H1 (cell line): ENCODE results near the gene ZNF229. TPM values are rescaled to one million over a fixed set of nuclear protein-coding genes. Genes with fewer than 3 reads are reported as not detected.

Source experiments
- ASH2L ChIP-seq: fragments of 200-600, 300-600 bp; sonication (generic); IDR thresholded peaks from one replicate; pipeline ENCODE4 v1.7.1; 2017; ENCODE audit warnings: low read length
- ATF3 ChIP-seq: IDR thresholded peaks from 2 replicates; pipeline ENCODE4 v1.6.1; 2011; ENCODE audit warnings: low read depth, mild to moderate bottlenecking, low read length; ENCODE audit not compliant: insufficient read depth
- BCL11A ChIP-seq, 2 experiments: IDR thresholded peaks; one replicate each; pipeline ENCODE4 v1.6.1; 2011; ENCODE audit warnings: low read depth in 2 of 2, low read length in 2 of 2, mild to moderate bottlenecking in 2 of 2
- CBX5 ChIP-seq: fragments of 300-800, 300-1000 bp; sonication (generic); IDR thresholded peaks from 2 replicates; pipeline ENCODE4 v1.7.1; 2016; ENCODE audit warnings: antibody characterized with exemption, low read length, low read depth
- CEBPB ChIP-seq: IDR thresholded peaks from 2 replicates; pipeline ENCODE4 v1.6.1; 2012; ENCODE audit warnings: low read depth, low read length
- EGR1 ChIP-seq: IDR thresholded peaks from 2 replicates; pipeline ENCODE4 v1.6.1; 2011; ENCODE audit warnings: low read depth, low read length, borderline replicate concordance
- EP300 ChIP-seq, 2 experiments: IDR thresholded peaks; 1 replicate in 1 of 2; 2 replicates in 1 of 2; pipeline ENCODE4 v1.6.1; 2011 to 2012; ENCODE audit warnings: low read depth in 2 of 2, low read length in 2 of 2, mild to moderate bottlenecking in 2 of 2, borderline replicate concordance in 1 of 2, inconsistent platforms in 1 of 2, moderate library complexity in 1 of 2
- FOSL1 ChIP-seq: IDR thresholded peaks from 2 replicates; pipeline ENCODE4 v1.6.1; 2011; ENCODE audit warnings: mild to moderate bottlenecking, low read depth, low read length, moderate library complexity; ENCODE audit not compliant: insufficient read depth
- GTF2F1 ChIP-seq: IDR thresholded peaks from 2 replicates; pipeline ENCODE4 v1.6.1; 2012; ENCODE audit warnings: low read depth, low read length, improper control_type of control experiment, borderline replicate concordance
- KDM4A ChIP-seq: IDR thresholded peaks from one replicate; pipeline ENCODE4 v1.7.1; 2012; ENCODE audit warnings: low read depth, mild to moderate bottlenecking, moderate library complexity, low read length, inconsistent platforms; ENCODE audit not compliant: severe bottlenecking
- KDM5A ChIP-seq: fragments of 200-600 bp; IDR thresholded peaks from 2 replicates; pipeline ENCODE4 v1.7.1; 2012; ENCODE audit warnings: mild to moderate bottlenecking, low read length, inconsistent platforms, mixed read lengths
- MAX ChIP-seq: IDR thresholded peaks from 2 replicates; pipeline ENCODE4 v1.6.1; 2012; ENCODE audit warnings: inconsistent platforms
- POLR2A ChIP-seq, 2 experiments: IDR thresholded peaks; 1 replicate in 1 of 2; 2 replicates in 1 of 2; pipeline ENCODE4 v1.6.1; 2011; ENCODE audit warnings: low read depth in 2 of 2, low read length in 2 of 2, mild to moderate bottlenecking in 2 of 2; ENCODE audit errors: control extremely low read depth in 1 of 2
- POLR2AphosphoS5 ChIP-seq: IDR thresholded peaks from 2 replicates; pipeline ENCODE4 v1.6.1; 2011; ENCODE audit warnings: low read depth, low read length
- POU5F1 ChIP-seq: IDR thresholded peaks from 2 replicates; pipeline ENCODE4 v1.6.1; 2011; ENCODE audit warnings: low read depth, mild to moderate bottlenecking, low read length, moderate library complexity
- RAD21 ChIP-seq, 2 experiments: IDR thresholded peaks in 1 of 2; conservative IDR thresholded peaks in 1 of 2; 2 replicates each; pipeline ENCODE4 v1.6.1; 2011; ENCODE audit warnings: low read depth in 2 of 2, low read length in 2 of 2, improper control_type of control experiment in 1 of 2, inconsistent platforms in 1 of 2, mild to moderate bottlenecking in 1 of 2, moderate library complexity in 1 of 2
- SAP30 ChIP-seq: fragments of 300-600 bp; sonication (generic); IDR thresholded peaks from 2 replicates; pipeline ENCODE4 v1.7.1; 2012; ENCODE audit warnings: low read length, moderate library complexity, mild to moderate bottlenecking, inconsistent platforms; ENCODE audit not compliant: insufficient read depth, insufficient replicate concordance
- SIRT6 ChIP-seq: IDR thresholded peaks from one replicate; pipeline ENCODE4 v1.7.1; 2012; ENCODE audit warnings: low read length, inconsistent platforms
- SP1 ChIP-seq: IDR thresholded peaks from 2 replicates; pipeline ENCODE4 v1.6.1; 2011; ENCODE audit warnings: low read depth, low read length
- SP2 ChIP-seq: IDR thresholded peaks from 2 replicates; pipeline ENCODE4 v1.6.1; 2012; ENCODE audit warnings: mild to moderate bottlenecking, low read length, inconsistent platforms
- TAF1 ChIP-seq: IDR thresholded peaks from 2 replicates; pipeline ENCODE4 v1.6.1; 2011; ENCODE audit warnings: mild to moderate bottlenecking, low read depth, low read length
- TAF7 ChIP-seq: optimal IDR thresholded peaks from 2 replicates; pipeline ENCODE3; 2011; ENCODE audit warnings: low read depth, mild to moderate bottlenecking, inconsistent platforms, low read length, moderate library complexity, borderline replicate concordance
- USF2 ChIP-seq: IDR thresholded peaks from 2 replicates; pipeline ENCODE4 v1.6.1; 2011; ENCODE audit warnings: low read length, improper control_type of control experiment
- polyA plus RNA-seq, 7 experiments: library from polyadenylated mRNA; depleted of rRNA in 3 of 7; stranded (reverse) in 5 of 7; unstranded in 2 of 7; fragments of >200 nt in 5 of 7; fragments of 200-250 nt in 2 of 7; gene quantifications; 1 replicate in 5 of 7; 2 replicates in 1 of 7; 4 replicates in 1 of 7; pipeline versions ENCODE4 v1.2.1 to v1.2.3, GENCODE V29; 2011 to 2013; ENCODE audit warnings: missing spikeins in 2 of 7, mixed read lengths in 2 of 7
- total RNA-seq: library from RNA; stranded (reverse); fragmentation: NEBNext Ultra II Directional; extraction: Animal tissue kit (Norgen Biotek cat#: 25700); gene quantifications from 2 replicates; pipeline ENCODE4 v1.2.1, GENCODE V29; 2021

ZNF229 gene
- total and polyA plus RNA-seq, 2 of the 8 experiments (the other 6 are each of a cell fraction or from before 2014, with no cell fraction given): 0.74 to 3.9 TPM

GRCh38 chr19:44447916-44448674 lies at the start of gene ZNF229 (continued):
- TF ChIP-seq EGR1 (no peak), POLR2AphosphoS5 (peak; percentile 29; the same call in 1 of the 2 replicates), BCL11A (IDR thresholded peaks at IDR 0.05; ENCODE audit: low read depth in 2 of 2, low read length in 2 of 2) (no peak), TAF7 (no peak), EP300 (IDR thresholded peaks at IDR 0.05; ENCODE audit: borderline replicate concordance in 1 of 2, low read depth in 2 of 2, low read length in 2 of 2) (no peak), FOSL1 (no peak), SP1 (no peak), ATF3 (0 out of 2 replicates have a peak, but pooled peaks have one; percentile 49), ASH2L (no peak), SIRT6 (no peak), KDM4A (peak; percentile 61), POLR2A (IDR thresholded peaks at IDR 0.05; ENCODE audit: control extremely low read depth in 1 of 2, low read depth in 2 of 2, low read length in 2 of 2) (peak in 1 of 2 experiments; percentile 39; a peak in 1 of 3 replicates), USF2 (no peak), KDM5A (no peak), RAD21 (IDR thresholded peaks at IDR 0.05 in 1 of 2, conservative IDR thresholded peaks at IDR 0.05 in 1 of 2; ENCODE audit: low read depth in 2 of 2, low read length in 2 of 2) (no peak), POU5F1 (no peak), SAP30 (peak; percentile 71), CEBPB (no peak), TAF1 (no peak), CBX5 (no peak), SP2 (no peak), MAX (peak; percentile 83), GTF2F1 (no peak)
